Activated CD8-positive, alpha-beta memory T cell treated with anti-CD3 and anti-CD28 coated beads, Interleukin-2, amount 10 ng/mL, durations not matched to agents 7 days and 5 days (primary cell): ENCODE results near the gene CLIC3. TPM values are rescaled to one million over a fixed set of nuclear protein-coding genes. Genes with fewer than 3 reads are reported as not detected.
"Not testable (repeated sequence)": the region's sequence is repeated elsewhere in the genome, so short reads cannot be mapped to it uniquely, and the experiment has no call there.

Source experiments
- ATAC-seq: fragments of 150-1000 bp; cut with Tn5 transposase; one replicate; pipeline ENCODE4 v1.10.0; 2021; ENCODE audit warnings: moderate library complexity
- CTCF ChIA-PET: fragments of 350-600 bp; sonication (Branson Sonifier 250); formaldehyde crosslinking; loops from one replicate; lab custom pipeline; 2021; ENCODE audit warnings: antibody characterized with exemption; lab: Charles Lee
- DNase-seq: peaks from one replicate; pipeline ENCODE4 v3.0.0-alpha.2; 2020
- H3K27ac Mint-ChIP-seq: one replicate; pipeline ENCODE4 v1.8.0; 2021; ENCODE audit warnings: mild to moderate bottlenecking, mixed read lengths
- H3K27me3 Mint-ChIP-seq: one replicate; pipeline ENCODE4 v1.8.0; 2021; ENCODE audit warnings: mixed read lengths
- H3K36me3 Mint-ChIP-seq: one replicate; pipeline ENCODE4 v1.8.0; 2021; ENCODE audit warnings: mild to moderate bottlenecking, mixed read lengths
- H3K4me1 Mint-ChIP-seq: one replicate; pipeline ENCODE4 v1.8.0; 2021; ENCODE audit warnings: mixed read lengths
- H3K4me3 Mint-ChIP-seq: one replicate; pipeline ENCODE4 v1.8.0; 2021; ENCODE audit warnings: mild to moderate bottlenecking, moderate library complexity, mixed read lengths
- H3K9me3 Mint-ChIP-seq: one replicate; pipeline ENCODE4 v1.8.0; 2022; ENCODE audit warnings: low read depth, mixed read lengths
- total RNA-seq, 2 experiments: library from RNA; stranded (reverse); gene quantifications; one replicate each; pipeline ENCODE4 v1.2.3, GENCODE V29; 2021

The CLIC3 gene
- total RNA-seq, 2 experiments from 2014 or later, result 3.8 to 7.8 TPM

DNA sequence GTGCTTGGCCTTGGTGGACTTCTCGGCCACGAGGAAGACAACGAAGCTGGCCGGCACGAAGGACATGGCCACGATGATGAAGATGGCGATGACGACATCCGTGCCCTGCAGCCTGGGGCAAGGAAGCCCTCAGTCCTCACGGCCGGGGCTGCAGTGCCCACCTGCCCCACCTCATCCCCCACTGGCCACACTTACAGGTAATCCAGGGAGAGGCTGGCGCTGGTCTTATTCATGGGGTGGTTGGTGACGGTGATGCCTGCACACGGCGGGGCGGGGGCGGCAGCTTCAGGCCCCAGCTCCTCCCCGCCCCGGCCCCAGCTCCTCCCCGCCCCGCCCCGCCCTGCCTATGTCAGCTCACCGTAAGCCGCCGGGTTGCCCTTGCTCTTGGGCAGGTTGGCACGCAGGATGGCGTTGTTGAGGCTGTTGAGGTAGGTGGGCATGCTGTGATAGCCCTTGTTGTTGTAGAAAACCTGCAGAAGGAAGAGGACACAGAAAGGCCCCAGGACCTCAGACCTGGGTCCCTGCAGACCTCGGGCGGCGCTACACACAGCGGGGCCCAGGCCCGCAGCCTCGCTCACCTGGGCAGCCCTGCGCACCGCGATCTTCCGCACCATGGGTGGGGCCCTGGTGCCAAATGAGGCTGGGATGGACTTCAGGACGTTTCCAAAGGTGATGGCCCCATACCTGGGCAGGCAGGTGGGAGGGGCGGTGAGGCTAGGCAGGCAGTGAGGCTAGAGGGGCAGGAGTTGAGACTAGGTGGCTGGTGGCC lies 15.7 kb upstream of the CLIC3 start:
- CTCF ChIA-PET, result interaction anchor here (0.9 to 1.1 kb wide), 2 partner anchors 23 to 64 kb away, joined by 3 read pairs; no protein-coding TSS in a partner anchor
- no peaks in the 10 kb centered on the region for H3K9me3 Mint-ChIP-seq
- no peak for DNase-seq
- peaks cover 1% of the 10 kb centered on the region for H3K36me3 Mint-ChIP-seq
- no peak overlapping the region for H3K4me3 Mint-ChIP-seq
- no peak overlapping the region for H3K27ac Mint-ChIP-seq
- no peaks in the 10 kb centered on the region for H3K27me3 Mint-ChIP-seq
- ATAC-seq, result no peak
- peaks cover 1% of the 10 kb centered on the region for H3K4me1 Mint-ChIP-seq

DNA sequence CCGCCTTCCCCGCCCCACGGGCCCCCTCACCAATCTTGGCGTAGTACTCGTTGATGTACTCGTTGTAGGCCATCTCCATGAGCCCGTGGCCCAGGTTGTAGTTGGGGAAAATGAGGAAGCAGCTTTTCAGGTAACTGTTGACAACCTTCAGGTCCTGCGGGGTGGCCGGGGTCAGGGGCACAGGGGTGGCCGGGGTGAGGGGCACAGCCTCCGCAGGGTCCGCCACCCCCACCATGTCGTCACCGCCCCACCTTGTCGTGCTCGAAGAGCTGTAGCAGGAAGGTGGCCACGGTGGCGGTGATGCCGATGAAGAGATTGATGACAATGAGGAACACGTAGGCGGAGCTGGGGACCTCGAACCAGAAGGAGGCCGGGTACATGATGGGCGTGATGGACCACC lies 14.8 kb upstream of the CLIC3 start:
- Mint-ChIP-seq H3K4me1 (peaks cover 8% of the 10 kb centered on the region), H3K4me3 (no peak overlapping the region), H3K27ac (no peak overlapping the region), H3K27me3 (no peaks in the 10 kb centered on the region), H3K36me3 (peaks cover 1% of the 10 kb centered on the region), H3K9me3 (no peaks in the 10 kb centered on the region)
- CTCF ChIA-PET, result interaction anchor here (0.9 to 1.1 kb wide), 2 partner anchors 24 to 63 kb away, joined by 3 read pairs; no protein-coding TSS in a partner anchor
- ATAC-seq (no peak), DNase-seq (no peak)

DNA sequence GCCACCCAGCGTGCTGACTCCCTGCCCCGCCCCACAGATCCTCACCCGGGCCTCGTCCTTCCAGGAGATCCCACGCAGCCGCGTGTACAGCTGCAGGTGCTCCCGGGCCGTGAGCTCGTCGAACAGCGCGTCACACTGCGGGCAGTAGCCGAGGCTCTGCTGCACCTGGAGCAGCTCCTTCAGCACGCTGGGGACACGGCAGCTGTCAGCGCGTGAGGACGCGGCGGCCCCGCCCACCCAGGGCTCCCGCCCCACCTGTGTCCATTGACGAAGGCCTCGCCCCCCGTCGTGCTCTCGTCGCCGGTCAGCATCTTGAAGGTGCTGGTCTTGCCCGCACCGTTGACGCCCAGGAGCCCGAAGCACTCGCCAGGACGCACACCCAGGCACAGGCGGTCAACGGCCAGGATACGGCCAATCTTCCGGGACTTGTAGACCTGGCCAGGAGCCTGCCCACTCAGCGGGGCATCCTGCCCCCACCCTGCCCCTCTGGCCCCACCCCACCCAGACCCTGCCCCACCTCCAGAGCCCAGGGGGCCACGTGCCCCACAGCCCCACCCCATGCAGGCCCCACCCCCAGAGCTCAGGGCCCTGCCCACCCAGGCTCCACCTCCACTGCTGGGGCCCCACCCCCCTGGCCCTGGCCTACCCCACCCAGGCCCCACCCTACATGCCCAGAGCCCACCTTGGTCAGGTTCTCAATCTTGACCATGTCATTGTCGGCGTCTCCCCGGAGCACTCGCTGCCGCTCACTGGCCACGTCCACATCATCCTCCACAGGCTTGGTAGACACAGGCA lies 13.8 kb upstream of the CLIC3 start:
- H3K4me1 Mint-ChIP-seq, result peaks cover 16% of the 10 kb centered on the region
- no peaks in the 10 kb centered on the region for H3K27me3 Mint-ChIP-seq
- H3K27ac Mint-ChIP-seq, result no peak overlapping the region
- ATAC-seq (no peak), DNase-seq (no peak)
- H3K36me3 Mint-ChIP-seq, result no peaks in the 10 kb centered on the region
- H3K9me3 Mint-ChIP-seq, result no peaks in the 10 kb centered on the region
- H3K4me3 Mint-ChIP-seq, result no peak overlapping the region
- CTCF ChIA-PET, result no interaction called here

DNA sequence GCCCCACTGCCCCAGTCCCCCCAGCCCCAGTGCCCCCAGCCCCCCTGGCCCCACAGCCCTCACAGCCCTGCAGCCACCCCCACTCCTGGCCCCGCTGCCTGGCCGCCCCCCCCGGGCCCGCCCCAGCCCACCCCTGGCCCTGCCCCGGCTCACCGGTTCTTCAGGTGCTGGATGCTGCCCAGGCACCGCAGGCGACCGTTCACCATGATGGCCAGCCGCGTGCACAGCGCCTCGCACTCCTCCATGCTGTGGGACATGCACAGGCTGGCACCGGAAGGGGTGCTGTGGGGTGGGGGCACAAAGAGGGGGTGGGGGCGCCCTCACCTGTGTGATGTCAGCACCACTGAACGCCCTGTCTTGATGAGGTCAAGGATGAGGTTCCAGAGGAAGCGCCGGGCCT lies 12.8 kb upstream of the CLIC3 start:
- H3K9me3 Mint-ChIP-seq, result no peaks in the 10 kb centered on the region
- peaks cover 25% of the 10 kb centered on the region for H3K4me1 Mint-ChIP-seq
- H3K27ac Mint-ChIP-seq, result no peak overlapping the region
- H3K4me3 Mint-ChIP-seq, result no peak overlapping the region
- H3K27me3 Mint-ChIP-seq, result no peaks in the 10 kb centered on the region
- no peak for ATAC-seq
- CTCF ChIA-PET, result interaction anchor here (14.3 kb wide), 1 partner anchor 22 kb away, joined by 234 read pairs; the partner anchor contains the start of genes ABCA2 and FUT7
- DNase-seq, result no peak
- no peaks in the 10 kb centered on the region for H3K36me3 Mint-ChIP-seq

DNA sequence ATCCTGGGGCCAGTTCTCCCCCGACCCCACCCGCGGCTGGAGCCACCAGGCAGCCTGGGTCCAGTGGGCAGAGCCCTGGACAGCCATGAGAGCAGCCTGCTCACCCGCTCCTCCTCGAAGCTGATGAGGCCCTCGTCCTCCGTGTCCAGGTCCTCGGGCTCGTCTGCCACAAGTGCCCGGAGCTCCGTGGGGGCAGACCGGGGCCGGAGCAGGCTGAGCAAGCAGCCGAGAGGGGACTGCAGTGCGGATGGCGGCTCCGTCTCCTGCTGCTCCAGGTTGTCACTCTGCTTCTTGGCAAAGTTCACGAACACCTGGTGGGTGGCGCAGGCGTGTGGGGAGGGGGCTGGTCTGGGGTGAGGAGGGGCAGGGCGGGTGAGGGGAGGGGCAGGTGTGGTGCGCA lies 11.9 kb upstream of the CLIC3 start:
- CTCF ChIA-PET, result interaction anchor here (1.6 to 14.3 kb wide), 2 partner anchors 11 to 23 kb away, joined by 3 to 234 read pairs; partner anchors contain the start of genes ABCA2 and FUT7
- Mint-ChIP-seq H3K27ac (no peak overlapping the region), H3K27me3 (no peaks in the 10 kb centered on the region), H3K9me3 (no peaks in the 10 kb centered on the region), H3K4me3 (no peak overlapping the region), H3K4me1 (peaks cover 25% of the 10 kb centered on the region), H3K36me3 (no peaks in the 10 kb centered on the region)
- ATAC-seq (no peak), DNase-seq (no peak)

DNA sequence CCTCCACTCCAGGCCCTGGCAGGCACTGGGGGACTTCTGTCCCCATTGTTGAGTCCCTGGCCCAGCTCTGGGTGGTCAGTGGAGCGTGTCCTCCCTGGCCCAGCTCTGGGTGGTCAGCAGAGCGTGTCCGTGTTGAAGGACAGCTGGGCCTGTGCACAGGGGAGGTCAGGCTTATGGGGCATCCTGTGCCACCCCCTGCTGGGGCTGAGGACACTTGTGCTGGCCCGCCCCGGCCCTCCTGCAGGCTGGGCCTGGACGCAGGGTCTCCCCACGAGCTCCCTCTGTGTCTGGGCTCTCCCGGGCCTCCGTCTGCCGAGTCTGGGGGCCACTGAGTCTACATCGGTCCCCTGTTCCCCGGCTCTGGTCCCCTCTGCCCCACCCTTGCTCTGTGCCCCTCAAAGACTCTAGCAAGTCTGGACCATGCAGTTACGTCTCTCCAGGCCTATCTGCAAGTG lies 11.5 kb upstream of the CLIC3 start:
- CTCF ChIA-PET, result interaction anchor here (1.6 to 14.3 kb wide), 2 partner anchors 11 to 24 kb away, joined by 3 to 234 read pairs; partner anchors contain the start of genes ABCA2 and FUT7
- H3K9me3 Mint-ChIP-seq, result no peaks in the 10 kb centered on the region
- H3K4me3 Mint-ChIP-seq, result no peak overlapping the region
- ATAC-seq (no peak), DNase-seq (no peak)
- no peaks in the 10 kb centered on the region for H3K27me3 Mint-ChIP-seq
- peaks cover 25% of the 10 kb centered on the region for H3K4me1 Mint-ChIP-seq
- H3K27ac Mint-ChIP-seq, result no peak overlapping the region
- no peaks in the 10 kb centered on the region for H3K36me3 Mint-ChIP-seq

DNA sequence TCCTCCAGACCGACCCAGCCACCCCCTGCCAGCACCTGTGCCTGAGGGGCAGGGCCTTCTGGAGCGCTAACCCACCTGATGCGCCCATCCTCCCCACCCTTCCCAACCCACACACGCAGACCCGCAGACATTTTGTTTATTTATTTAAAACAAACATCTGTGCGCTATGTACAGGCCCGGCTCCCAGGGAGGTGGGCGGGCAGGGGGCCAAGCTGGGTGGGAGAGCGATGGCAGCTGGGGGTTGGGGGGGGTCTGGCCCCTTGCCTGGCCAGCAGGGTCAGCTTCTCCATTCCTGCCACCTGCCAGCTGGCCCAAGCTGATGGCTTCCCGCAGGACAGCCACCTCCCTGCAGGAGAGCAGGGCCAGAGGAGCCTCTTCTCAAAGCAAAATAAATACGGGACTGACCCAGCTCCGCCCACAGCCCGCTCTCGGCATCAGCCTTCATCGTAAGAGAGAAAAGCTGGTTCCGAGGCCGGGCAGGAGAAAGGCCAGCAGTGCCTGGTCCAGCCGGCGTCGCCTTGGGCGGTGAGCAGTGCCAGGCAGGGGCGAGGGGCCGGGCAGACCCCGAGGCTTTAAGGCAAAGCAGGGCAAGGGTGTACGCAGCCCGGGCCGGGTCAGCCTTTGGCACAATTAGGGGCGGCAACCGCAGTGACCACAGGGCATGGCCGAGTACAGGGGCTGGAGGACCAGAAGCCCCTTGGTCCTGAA lies 10.9 kb upstream of the CLIC3 start:
- no peak overlapping the region for H3K27ac Mint-ChIP-seq
- H3K9me3 Mint-ChIP-seq, result no peaks in the 10 kb centered on the region
- DNase-seq (no peak), ATAC-seq (no peak)
- H3K4me3 Mint-ChIP-seq, result no peak overlapping the region
- no peaks in the 10 kb centered on the region for H3K27me3 Mint-ChIP-seq
- no peaks in the 10 kb centered on the region for H3K36me3 Mint-ChIP-seq
- peaks cover 25% of the 10 kb centered on the region for H3K4me1 Mint-ChIP-seq
- CTCF ChIA-PET, result interaction anchor here (1.6 to 14.3 kb wide), 2 partner anchors 12 to 24 kb away, joined by 3 to 234 read pairs; partner anchors contain the start of genes ABCA2 and FUT7

DNA sequence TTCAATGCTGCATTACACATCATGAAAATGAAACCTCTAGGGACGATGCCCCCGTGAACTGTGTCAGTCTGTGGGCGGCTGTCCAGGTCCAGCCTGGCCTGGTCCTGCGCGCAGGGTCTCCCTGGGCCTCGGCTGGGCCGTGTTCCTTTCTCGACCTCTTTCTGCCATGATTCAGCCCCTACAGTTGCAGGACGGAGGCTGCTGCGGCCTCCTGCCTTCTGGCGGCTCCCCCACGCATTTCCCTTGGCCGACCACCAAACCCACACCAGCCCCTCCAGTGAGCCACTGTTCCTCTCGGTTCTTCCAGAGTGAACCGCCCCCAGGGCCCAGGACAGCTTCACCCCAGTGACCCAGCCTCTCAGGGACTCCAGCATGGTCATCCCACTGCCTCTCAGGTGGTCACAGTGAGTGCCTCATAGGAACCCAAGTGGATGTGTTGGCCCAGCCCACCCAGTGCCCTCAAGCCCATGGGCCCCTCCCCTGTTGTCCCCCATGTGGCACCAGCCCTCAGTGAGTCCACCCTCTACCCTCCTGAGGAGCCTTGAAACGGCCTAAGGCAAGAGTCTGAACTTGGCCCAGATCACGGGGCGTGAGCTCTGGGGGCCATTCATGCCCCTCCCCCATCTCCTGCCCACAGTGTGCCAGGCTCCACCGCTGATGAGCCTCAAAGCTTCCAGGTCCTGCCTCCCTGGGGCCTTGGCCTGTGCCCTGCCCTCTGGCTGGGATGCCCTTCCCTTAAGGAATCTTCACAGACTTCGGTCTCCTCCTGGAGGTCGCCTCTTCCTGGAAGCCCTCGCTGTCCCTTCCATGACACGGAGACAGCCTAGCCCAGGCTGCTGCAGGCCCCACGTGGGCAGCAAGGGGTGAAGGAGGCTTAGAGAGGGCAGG lies 10.0 kb upstream of the CLIC3 start:
- peak overlapping the region; percentile 55 for H3K27ac Mint-ChIP-seq

DNA sequence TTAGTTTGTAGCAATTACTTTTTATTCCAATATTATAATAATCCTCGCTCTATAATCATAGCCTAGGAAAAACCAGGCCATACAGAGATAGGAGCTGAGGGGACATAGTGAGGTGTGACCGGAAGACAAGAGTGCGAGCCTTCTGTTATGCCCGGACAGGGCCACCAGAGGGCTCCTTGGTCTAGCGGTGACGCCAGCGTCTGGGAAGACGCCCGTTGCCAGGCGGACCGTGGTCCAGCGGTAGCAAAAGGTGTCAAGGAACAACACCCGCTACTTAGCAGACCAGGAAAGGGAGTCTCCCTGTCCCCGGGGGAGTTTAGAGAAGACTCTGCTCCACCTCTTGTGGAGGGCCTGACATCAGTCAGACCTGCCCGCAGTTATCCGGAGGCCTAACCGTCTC lies 7.9 kb upstream of the CLIC3 start:
- H3K4me3 Mint-ChIP-seq, ATAC-seq: not testable (repeated sequence)

More for the DNA sequence above, 10.0 kb upstream of the CLIC3 start:
- Mint-ChIP-seq H3K27me3 (peaks cover 3% of the 10 kb centered on the region), H3K4me3 (no peak overlapping the region), H3K36me3 (no peaks in the 10 kb centered on the region), H3K9me3 (no peaks in the 10 kb centered on the region), H3K4me1 (peaks cover 25% of the 10 kb centered on the region)
- ATAC-seq, result peak; percentile 52
- CTCF ChIA-PET, result interaction anchor here (14.3 kb wide), 1 partner anchor 25 kb away, joined by 234 read pairs; the partner anchor contains the start of genes ABCA2 and FUT7
- no peak for DNase-seq

DNA sequence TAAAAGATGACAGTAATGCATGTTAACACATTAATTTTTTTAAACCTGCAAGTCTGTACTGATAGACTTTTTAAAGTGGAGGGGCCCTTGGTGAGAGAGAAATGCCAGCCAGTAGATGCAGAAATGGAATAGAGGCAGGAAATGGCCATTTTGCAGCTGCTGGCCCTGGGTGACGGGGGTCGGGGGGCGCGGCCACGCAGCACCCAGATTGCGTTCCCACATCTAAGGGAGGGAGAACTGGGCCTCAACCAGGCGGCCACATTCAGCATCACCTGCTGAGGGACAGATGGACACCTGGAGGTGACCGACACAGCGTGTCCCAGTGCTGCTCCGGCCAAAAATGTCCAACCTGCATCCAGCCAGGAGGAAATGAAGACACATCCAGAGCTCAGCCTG lies 6.3 kb upstream of the CLIC3 start:
- CTCF ChIA-PET, result interaction anchor here (0.9 to 14.3 kb wide), 6 partner anchors 10 to 65 kb away, joined by 3 to 234 read pairs (median 6); partner anchors contain the start of genes ABCA2, FUT7 and PAXX
- Mint-ChIP-seq H3K27me3 (peaks cover 5% of the 10 kb centered on the region), H3K4me1 (peaks cover 55% of the 10 kb centered on the region), H3K4me3 (no peak overlapping the region), H3K27ac (no peak overlapping the region), H3K36me3 (no peaks in the 10 kb centered on the region), H3K9me3 (no peaks in the 10 kb centered on the region)
- DNase-seq, result no peak
- no peak for ATAC-seq

More for the DNA sequence above, 7.9 kb upstream of the CLIC3 start:
- not testable (repeated sequence) for DNase-seq, H3K9me3 Mint-ChIP-seq, H3K27ac Mint-ChIP-seq, H3K27me3 Mint-ChIP-seq, H3K36me3 Mint-ChIP-seq
- CTCF ChIA-PET, result interaction anchor here (14.3 kb wide), 1 partner anchor 27 kb away, joined by 234 read pairs; the partner anchor contains the start of genes ABCA2 and FUT7
- peaks cover 40% of the 10 kb centered on the region for H3K4me1 Mint-ChIP-seq

DNA sequence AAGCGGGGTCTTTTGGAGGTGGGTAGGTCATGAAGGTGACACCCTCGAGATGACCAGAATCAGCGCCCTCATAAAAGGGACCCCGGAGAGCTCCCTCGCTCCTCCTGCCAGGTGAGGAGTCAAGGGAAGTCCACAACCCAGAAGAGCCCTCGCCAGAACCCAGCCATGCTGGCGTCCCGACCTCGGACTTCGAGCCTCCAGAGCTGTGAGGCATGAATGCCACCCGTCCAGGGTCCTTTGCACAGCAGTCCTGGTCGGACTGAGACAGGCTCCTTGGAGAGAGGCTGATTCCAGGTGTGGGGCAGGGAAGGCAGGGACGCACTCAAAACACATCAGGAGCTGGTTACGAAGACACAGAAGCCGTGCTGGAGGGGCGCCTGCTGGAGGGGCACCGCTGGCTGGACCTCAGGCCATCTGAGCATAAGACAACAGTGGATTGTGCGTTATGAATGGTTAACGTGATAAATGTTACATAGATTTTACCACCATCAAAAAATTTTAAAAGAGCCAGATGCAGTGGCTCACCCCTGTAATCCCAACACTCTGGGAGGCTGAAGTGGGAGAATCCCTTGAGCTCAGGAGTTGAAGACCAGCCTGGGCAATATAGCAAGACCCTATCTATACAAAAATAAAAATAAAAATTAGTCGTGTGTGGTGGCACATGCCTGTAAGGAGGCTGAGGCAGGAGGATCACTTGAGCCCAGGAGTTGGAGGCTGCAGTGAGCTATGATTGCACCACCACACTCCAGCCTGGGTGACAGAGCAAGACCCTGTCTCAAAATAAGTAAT lies 5.7 kb upstream of the CLIC3 start:
- Mint-ChIP-seq H3K27ac (no peak overlapping the region), H3K4me1 (peaks cover 61% of the 10 kb centered on the region), H3K36me3 (no peaks in the 10 kb centered on the region), H3K4me3 (no peak overlapping the region), H3K27me3 (peaks cover 5% of the 10 kb centered on the region), H3K9me3 (no peaks in the 10 kb centered on the region)
- ATAC-seq (no peak), DNase-seq (no peak)
- CTCF ChIA-PET, result interaction anchor here (0.9 to 14.3 kb wide), 6 partner anchors 9 to 66 kb away, joined by 3 to 234 read pairs (median 6); partner anchors contain the start of genes ABCA2, FUT7 and PAXX
